ENCODE results near the gene WDR90. TPM values are rescaled to one million over a fixed set of nuclear protein-coding genes. Genes with fewer than 3 reads are reported as not detected.

WDR90 gene
- total and polyA plus RNA-seq, 3 donors from 2014 or later: 102 to 195 (median 155) TPM

GRCh38 chr16:695355-696089, 46.4 kb downstream of the WDR90 start:
- no peak for DNase-seq
- no peaks in the 10 kb centered on the region for H3K27me3 ChIP-seq
- H3K9me3 ChIP-seq: no peaks in the 10 kb centered on the region
- H3K36me3 ChIP-seq (ENCODE audit: low read depth, missing control alignments): no peaks in the 10 kb centered on the region
- peak overlapping the region in 1 of 2 donors; percentile 31 for H3K4me3 ChIP-seq
- TF ChIP-seq CTCF (IDR thresholded peaks at IDR 0.05): no peak
- no peak for TF ChIP-seq POLR2A (IDR thresholded peaks at IDR 0.05)
- intact Hi-C loops (cut with DNase I; ENCODE audit: low total_unique reads): no loop called here
- peaks cover 7% of the 10 kb centered on the region for H3K4me1 ChIP-seq
- 4 to 6% methylated on average over 15 to 69 of the region's 71 CpGs for WGBS, 2 donors
- no peak overlapping the region for H3K27ac ChIP-seq

DNA sequence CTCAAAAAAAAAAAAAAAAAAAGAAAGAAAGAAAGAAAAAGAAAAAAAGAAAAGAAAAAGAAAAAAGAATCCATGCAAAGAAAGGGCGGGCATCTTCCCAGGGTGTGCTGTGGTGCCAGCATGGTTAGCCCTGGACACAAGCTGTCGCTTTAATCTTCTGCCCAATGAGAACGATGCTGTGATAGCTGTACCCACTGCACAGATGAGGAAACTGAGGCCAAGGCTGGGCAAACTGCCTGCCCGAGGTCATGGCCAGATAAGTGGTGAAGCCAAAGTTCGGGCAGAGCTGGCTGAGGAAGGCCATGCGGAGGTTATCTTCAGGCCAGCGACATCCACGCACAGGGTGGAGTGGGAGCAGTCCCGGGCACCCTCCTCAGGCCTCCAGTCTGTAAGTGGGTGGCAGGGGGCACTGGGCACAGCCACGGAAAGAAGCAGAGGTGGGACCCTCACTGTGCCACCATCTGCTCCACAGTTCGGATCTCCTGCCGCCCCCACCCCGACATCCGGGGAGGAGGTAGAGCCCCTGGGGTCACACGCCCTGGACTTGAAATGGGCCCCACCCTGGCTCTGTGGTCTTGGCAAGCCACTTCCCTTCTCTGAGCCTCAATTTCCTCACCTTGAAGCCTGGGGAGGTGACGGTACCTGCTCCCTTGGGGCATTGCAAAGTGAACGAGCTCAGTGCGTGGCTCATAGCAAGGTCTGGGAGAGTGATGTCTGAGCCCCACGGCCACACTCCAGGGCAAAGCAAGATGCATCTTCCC, 49.9 kb downstream of the WDR90 start:
- intact Hi-C loops (cut with DNase I; ENCODE audit: low total_unique reads): no loop called here
- Histone ChIP-seq H3K27me3 (no peaks in the 10 kb centered on the region), H3K36me3 (ENCODE audit: low read depth, missing control alignments) (no peaks in the 10 kb centered on the region), H3K4me3 (no peak overlapping the region), H3K27ac (no peak overlapping the region), H3K4me1 (peaks cover 4% of the 10 kb centered on the region), H3K9me3 (no peaks in the 10 kb centered on the region)
- TF ChIP-seq POLR2A (IDR thresholded peaks at IDR 0.05) (no peak), CTCF (IDR thresholded peaks at IDR 0.05) (no peak)
- DNase-seq: no peak
- WGBS, 2 donors: 79 to 82% methylated on average over 7 to 19 of the region's 19 CpGs

DNA sequence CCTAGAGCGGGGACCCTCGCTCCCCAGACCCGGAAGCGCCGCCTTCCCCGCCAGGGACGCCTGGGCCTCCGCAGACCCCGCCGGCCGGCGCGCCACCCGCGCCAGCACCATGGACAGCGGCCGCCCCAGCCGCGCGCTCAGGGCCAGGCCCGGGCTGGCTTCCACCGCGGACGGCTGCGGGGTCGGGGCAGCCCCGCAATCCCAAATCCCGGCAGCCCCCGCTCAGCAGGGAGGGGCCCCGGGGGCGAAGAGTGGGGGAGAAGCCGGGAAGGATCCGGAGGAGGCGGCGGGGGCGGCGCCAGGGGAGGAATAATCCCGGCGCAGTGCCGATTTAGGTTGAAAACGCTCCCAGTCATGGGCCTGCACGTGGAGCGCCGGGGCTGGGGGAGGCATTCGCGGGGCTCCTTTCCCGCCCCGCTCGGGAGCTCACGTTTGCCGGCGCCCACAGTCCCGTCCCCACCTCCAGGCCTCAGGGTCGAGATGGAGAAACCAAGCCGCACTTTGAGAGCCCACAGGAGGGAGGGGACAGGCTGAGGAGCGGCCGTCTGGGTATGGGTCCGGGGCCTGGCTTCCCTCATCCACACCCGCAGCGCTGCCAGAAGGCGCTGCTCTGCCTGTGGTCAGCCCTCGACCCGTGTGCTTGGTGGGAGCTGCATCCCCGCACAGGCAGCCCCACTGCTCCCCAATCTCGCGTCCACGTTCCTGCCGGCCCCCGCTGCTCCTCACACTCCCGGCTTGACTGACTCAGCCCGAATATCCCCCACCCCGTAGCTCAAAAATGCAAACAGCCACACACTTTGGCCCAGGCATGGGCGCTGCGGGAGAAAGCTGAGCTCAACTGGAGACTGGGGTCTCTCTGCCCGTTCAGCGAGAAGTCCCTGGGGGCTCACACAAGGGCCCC, 51.8 kb downstream of the WDR90 start:
- DNase-seq: no peak
- Histone ChIP-seq H3K4me1 (no peaks in the 10 kb centered on the region), H3K9me3 (no peaks in the 10 kb centered on the region), H3K4me3 (no peak overlapping the region), H3K27me3 (no peaks in the 10 kb centered on the region), H3K27ac (no peak overlapping the region), H3K36me3 (ENCODE audit: low read depth, missing control alignments) (no peaks in the 10 kb centered on the region)
- 3 to 5% methylated on average over 38 to 52 of the region's 76 CpGs for WGBS, 2 donors
- TF ChIP-seq CTCF (IDR thresholded peaks at IDR 0.05): no peak
- no peak for TF ChIP-seq POLR2A (IDR thresholded peaks at IDR 0.05)
- intact Hi-C loops (cut with DNase I; ENCODE audit: low total_unique reads): no loop called here

DNA sequence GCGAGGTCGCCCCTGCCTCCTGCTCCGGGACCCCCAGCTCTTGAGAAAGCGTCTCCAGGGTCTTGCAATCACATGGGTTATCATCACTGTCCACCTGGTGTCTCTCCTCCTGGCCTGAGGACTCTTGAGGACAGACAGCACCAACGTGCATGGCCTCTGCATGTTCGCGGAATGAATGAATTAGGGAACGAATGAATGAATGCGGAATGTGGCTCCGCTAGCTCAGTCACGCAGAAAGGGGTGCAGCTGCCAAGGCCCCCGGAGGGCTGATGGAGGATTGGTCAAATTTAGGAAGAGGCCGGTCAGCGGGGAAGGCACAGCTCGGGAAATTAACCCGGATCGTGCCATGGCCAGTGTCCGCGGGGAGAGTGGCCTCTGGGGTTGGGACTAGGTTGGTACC, 53.2 kb downstream of the WDR90 start:
- H3K27ac ChIP-seq: no peak overlapping the region
- no peaks in the 10 kb centered on the region for H3K9me3 ChIP-seq
- intact Hi-C loops (cut with DNase I; ENCODE audit: low total_unique reads): no loop called here
- H3K4me3 ChIP-seq: no peak overlapping the region
- H3K4me1 ChIP-seq: no peaks in the 10 kb centered on the region
- H3K27me3 ChIP-seq: no peaks in the 10 kb centered on the region
- no peak for DNase-seq
- no peak for TF ChIP-seq POLR2A (IDR thresholded peaks at IDR 0.05)
- no peak for TF ChIP-seq CTCF (IDR thresholded peaks at IDR 0.05)
- WGBS, 2 donors: 87 to 88% methylated on average over 14 to 19 of the region's 19 CpGs
- no peaks in the 10 kb centered on the region for H3K36me3 ChIP-seq (ENCODE audit: low read depth, missing control alignments)
